GM12878 (cell line): ENCODE measurements around the gene THADA. TPM values are rescaled to one million over a fixed set of nuclear protein-coding genes. Genes with fewer than 3 reads are reported as not detected.
"Not testable (repeated sequence)": the region's sequence is repeated elsewhere in the genome, so short reads cannot be mapped to it uniquely, and the experiment has no call there.

Experiments used
- ATAC-seq: fragments of 200-7000 bp; cut with Tn5 transposase; 3 replicates; pipeline ENCODE4 v1.9.1; 2020; ENCODE audit warnings: mild to moderate bottlenecking, moderate library complexity
- BruUV-seq: library from RNA; stranded (reverse); fragments of 400-500 nt; replicated peaks from 2 replicates; lab custom pipeline; 2021; lab: Mats Ljungman, UMichigan
- CTCF ChIA-PET: fragments of 300-600 bp; sonication (Branson Sonifier 250); formaldehyde crosslinking; extraction: SDS; loops from one replicate; lab custom pipeline; 2021; ENCODE audit warnings: inconsistent platforms; lab: Yijun Ruan, JAX
- POLR2A ChIA-PET: fragments of 350-600 bp; formaldehyde crosslinking; extraction: SDS; loops from one replicate; lab custom pipeline; 2021; ENCODE audit warnings: inconsistent platforms; lab: Charles Lee
- RAD21 ChIA-PET: fragments of 300-600 bp; sonication (Branson Sonifier 250); formaldehyde crosslinking; loops from one replicate; lab custom pipeline; 2023; ENCODE audit warnings: antibody characterized with exemption; ENCODE audit not compliant: unreplicated experiment; lab: Charles Lee
- SMC1A ChIA-PET: fragments of 300-600 bp; sonication (Branson Sonifier 250); formaldehyde crosslinking; loops from one replicate; lab custom pipeline; 2023; ENCODE audit not compliant: unreplicated experiment, uncharacterized antibody; lab: Charles Lee
- DNase-seq: peaks from one replicate; pipeline ENCODE4 v3.0.0-alpha.2; 2011; ENCODE audit warnings: low read depth, low spot score
- FAIRE-seq: peaks from 3 replicates; lab custom pipeline; 2011; peaks lifted over from hg19 to GRCh38; lab: Jason Lieb, UNC
- H2AFZ ChIP-seq: 2 replicates; pipeline ENCODE4 v1.6.0; 2011; ENCODE audit warnings: low read depth, low read length, control low read depth; ENCODE audit not compliant: control insufficient read depth
- H3K27ac ChIP-seq: 2 replicates; pipeline ENCODE4 v1.5.1; 2011; ENCODE audit warnings: control low read depth; ENCODE audit not compliant: control insufficient read depth, insufficient read depth
- H3K27me3 ChIP-seq, 2 experiments: replicated peaks in 1 of 2; 2 replicates each; pipeline versions ENCODE4 v1.6.0 to v1.6.1; 2011; ENCODE audit warnings: low read length in 1 of 2; ENCODE audit not compliant: control insufficient read depth in 2 of 2, insufficient read depth in 2 of 2
- H3K36me3 ChIP-seq, 2 experiments: 2 replicates each; pipeline ENCODE4 v1.5.1; 2011; ENCODE audit warnings: low read length in 1 of 2; ENCODE audit not compliant: control insufficient read depth in 2 of 2, insufficient read depth in 2 of 2
- H3K4me1 ChIP-seq: 2 replicates; pipeline ENCODE4 v1.6.1; 2011; ENCODE audit warnings: mild to moderate bottlenecking, low read length, moderate library complexity, mixed read lengths; ENCODE audit not compliant: control insufficient read depth, insufficient read depth
- H3K4me2 ChIP-seq: 2 replicates; pipeline ENCODE4 v1.6.0; 2011; ENCODE audit warnings: control low read depth; ENCODE audit not compliant: control insufficient read depth, insufficient read depth
- H3K4me3 ChIP-seq: fragments of 200-600 bp; sonication (generic); 2 replicates; pipeline ENCODE4 v1.5.1; 2016
- H3K79me2 ChIP-seq: 2 replicates; pipeline ENCODE4 v1.6.0; 2011; ENCODE audit warnings: low read length; ENCODE audit not compliant: control insufficient read depth, insufficient read depth
- H3K9ac ChIP-seq: 2 replicates; pipeline ENCODE4 v1.8.0; 2011; ENCODE audit warnings: low read length, control low read depth, mixed read lengths; ENCODE audit not compliant: control insufficient read depth, insufficient read depth
- H3K9me3 ChIP-seq: replicated peaks from 3 replicates; pipeline ENCODE4 v1.5.1; 2011; ENCODE audit warnings: mild to moderate bottlenecking, low read length; ENCODE audit not compliant: control insufficient read depth, insufficient read depth
- H4K20me1 ChIP-seq: 2 replicates; pipeline ENCODE4 v1.6.0; 2011; ENCODE audit not compliant: control insufficient read depth, insufficient read depth
- CHD2 ChIP-seq: IDR thresholded peaks from 2 replicates; pipeline ENCODE4 v1.6.1; 2011; ENCODE audit warnings: low read depth, low read length, improper control_type of control experiment, borderline replicate concordance
- EP300 ChIP-seq, 2 experiments: fragments of 150-350 bp in 1 of 2; IDR thresholded peaks; 2 replicates each; pipeline ENCODE4 v1.6.1; 2011 to 2012; ENCODE audit warnings: low read depth in 2 of 2, low read length in 2 of 2, borderline replicate concordance in 1 of 2, improper control_type of control experiment in 1 of 2, inconsistent platforms in 1 of 2; ENCODE audit not compliant: control insufficient read depth in 1 of 2
- WGBS: methylation state at CpG from one replicate; pipeline ENCODE4 v1.1.6; 2016; ENCODE audit warnings: low lambda C conversion rate; ENCODE audit not compliant: insufficient replicate concordance, insufficient coverage; ENCODE audit errors: missing lambda C conversion rate; 5-methylcytosine and 5-hydroxymethylcytosine counted together
- in situ Hi-C: fragments of 300-500 bp; cut with MboI; formaldehyde crosslinking; loops from 9 replicates; pipeline ENCODE4 v1.14.3; 2018; ENCODE audit warnings: mixed read lengths
- intact Hi-C: fragments of 100-400 bp; cut with micrococcal nuclease; formaldehyde crosslinking; loops from one replicate; pipeline ENCODE4 v1.14.2; 2022; ENCODE audit not compliant: unreplicated experiment
- polyA plus RNA-seq, 11 experiments: library from polyadenylated mRNA; depleted of rRNA in 4 of 11; unstranded in 6 of 11; stranded (reverse) in 5 of 11; fragments of >200 nt; fragmentation: Nextera tagmentation in 4 of 11; fragmentation: Illumina TruSeq in 1 of 11; extraction: Ambion mirVana in 4 of 11; extraction: Trizol in 1 of 11; gene quantifications; 1 replicate in 1 of 11; 2 replicates in 10 of 11; pipeline versions ENCODE4 v1.2.1 to v1.2.3, GENCODE V29; 2011 to 2016; ENCODE audit warnings: inconsistent platforms in 2 of 11, missing spikeins in 2 of 11, low read depth in 1 of 11
- total RNA-seq, 4 experiments: library from RNA; depleted of rRNA in 3 of 4; stranded (reverse); fragments of >200 nt in 3 of 4; fragmentation: Illumina TruSeq in 1 of 4; extraction: Trizol in 1 of 4; gene quantifications; 2 replicates each; pipeline versions ENCODE4 v1.2.1 to v1.2.3, GENCODE V29; 2013 to 2021
- TF ChIP-seq, protein P1 (sequence below): IDR thresholded peaks from 2 replicates; pipeline ENCODE4 v1.6.1; 2012; ENCODE audit warnings: low read depth, low read length, improper control_type of control experiment
- TF ChIP-seq, protein P2 (sequence below): fragments of 450-650 bp; formaldehyde crosslinking; IDR thresholded peaks from 2 replicates; pipeline ENCODE4 v1.4.0; 2020; ENCODE audit warnings: mild to moderate bottlenecking, moderate library complexity

THADA gene
- total and polyA plus RNA-seq, 10 of the 15 experiments (the other 5 are each of a cell fraction or from before 2014, with no cell fraction given): 14.6 to 33.2 (median 23.2) TPM

DNA sequence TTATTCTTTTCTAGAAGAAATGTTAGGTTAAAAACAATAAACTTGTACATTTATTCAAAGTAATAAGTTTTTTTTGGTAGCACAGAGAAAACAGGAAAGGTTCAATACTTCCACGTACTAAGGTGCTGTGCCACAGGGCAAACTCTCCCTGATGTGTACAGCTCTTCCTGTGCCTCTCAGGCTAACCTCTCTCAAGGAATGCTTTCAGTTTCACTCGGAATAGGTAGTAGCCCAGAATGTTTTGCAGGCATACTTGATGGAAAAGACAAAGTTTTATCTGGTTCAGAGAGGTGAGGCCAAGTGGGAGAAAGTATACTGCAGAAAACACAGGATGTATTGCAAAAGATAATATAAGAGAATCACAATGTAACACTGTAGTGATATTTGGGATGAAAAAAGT lies 198.4 kb downstream of the THADA start (continued):
- TF ChIP-seq EP300 (IDR thresholded peaks at IDR 0.05; ENCODE audit: borderline replicate concordance in 1 of 2, control insufficient read depth in 1 of 2, low read depth in 2 of 2, low read length in 2 of 2): no peak
- TF ChIP-seq, protein P1, sequence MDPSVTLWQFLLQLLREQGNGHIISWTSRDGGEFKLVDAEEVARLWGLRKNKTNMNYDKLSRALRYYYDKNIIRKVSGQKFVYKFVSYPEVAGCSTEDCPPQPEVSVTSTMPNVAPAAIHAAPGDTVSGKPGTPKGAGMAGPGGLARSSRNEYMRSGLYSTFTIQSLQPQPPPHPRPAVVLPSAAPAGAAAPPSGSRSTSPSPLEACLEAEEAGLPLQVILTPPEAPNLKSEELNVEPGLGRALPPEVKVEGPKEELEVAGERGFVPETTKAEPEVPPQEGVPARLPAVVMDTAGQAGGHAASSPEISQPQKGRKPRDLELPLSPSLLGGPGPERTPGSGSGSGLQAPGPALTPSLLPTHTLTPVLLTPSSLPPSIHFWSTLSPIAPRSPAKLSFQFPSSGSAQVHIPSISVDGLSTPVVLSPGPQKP: no peak
- TF ChIP-seq CHD2: no peak
- TF ChIP-seq, protein P2, sequence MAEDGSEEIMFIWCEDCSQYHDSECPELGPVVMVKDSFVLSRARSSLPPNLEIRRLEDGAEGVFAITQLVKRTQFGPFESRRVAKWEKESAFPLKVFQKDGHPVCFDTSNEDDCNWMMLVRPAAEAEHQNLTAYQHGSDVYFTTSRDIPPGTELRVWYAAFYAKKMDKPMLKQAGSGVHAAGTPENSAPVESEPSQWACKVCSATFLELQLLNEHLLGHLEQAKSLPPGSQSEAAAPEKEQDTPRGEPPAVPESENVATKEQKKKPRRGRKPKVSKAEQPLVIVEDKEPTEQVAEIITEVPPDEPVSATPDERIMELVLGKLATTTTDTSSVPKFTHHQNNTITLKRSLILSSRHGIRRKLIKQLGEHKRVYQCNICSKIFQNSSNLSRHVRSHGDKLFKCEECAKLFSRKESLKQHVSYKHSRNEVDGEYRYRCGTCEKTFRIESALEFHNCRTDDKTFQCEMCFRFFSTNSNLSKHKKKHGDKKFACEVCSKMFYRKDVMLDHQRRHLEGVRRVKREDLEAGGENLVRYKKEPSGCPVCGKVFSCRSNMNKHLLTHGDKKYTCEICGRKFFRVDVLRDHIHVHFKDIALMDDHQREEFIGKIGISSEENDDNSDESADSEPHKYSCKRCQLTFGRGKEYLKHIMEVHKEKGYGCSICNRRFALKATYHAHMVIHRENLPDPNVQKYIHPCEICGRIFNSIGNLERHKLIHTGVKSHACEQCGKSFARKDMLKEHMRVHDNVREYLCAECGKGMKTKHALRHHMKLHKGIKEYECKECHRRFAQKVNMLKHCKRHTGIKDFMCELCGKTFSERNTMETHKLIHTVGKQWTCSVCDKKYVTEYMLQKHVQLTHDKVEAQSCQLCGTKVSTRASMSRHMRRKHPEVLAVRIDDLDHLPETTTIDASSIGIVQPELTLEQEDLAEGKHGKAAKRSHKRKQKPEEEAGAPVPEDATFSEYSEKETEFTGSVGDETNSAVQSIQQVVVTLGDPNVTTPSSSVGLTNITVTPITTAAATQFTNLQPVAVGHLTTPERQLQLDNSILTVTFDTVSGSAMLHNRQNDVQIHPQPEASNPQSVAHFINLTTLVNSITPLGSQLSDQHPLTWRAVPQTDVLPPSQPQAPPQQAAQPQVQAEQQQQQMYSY (CRISPR knock-in tag): no peak

DNA sequence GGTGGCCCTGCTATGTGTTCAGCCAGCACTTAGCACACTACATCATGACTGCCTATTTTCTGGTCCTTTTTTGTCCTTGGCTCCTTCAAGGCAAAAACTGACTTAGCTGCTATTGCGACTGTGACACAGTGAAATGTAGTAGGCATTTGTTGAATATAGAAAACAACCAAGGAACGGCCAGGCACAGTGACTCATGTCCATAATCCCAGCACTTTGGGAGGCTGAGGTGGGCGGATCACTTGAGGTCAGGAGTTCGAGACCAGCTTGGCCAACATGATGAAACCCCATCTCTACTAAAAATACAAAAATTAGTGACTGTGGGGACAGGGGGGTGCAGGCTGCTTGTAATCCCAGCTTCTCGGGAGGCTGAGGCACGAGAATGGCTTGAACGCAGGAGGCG lies 199.5 kb downstream of the THADA start:
- RAD21 ChIA-PET, in situ Hi-C loops, H2AFZ ChIP-seq, ATAC-seq, H3K4me2 ChIP-seq, H3K27me3 ChIP-seq, FAIRE-seq, H3K9ac ChIP-seq, POLR2A ChIA-PET, H3K27ac ChIP-seq, H4K20me1 ChIP-seq, BruUV-seq, H3K36me3 ChIP-seq, H3K4me3 ChIP-seq, H3K9me3 ChIP-seq, DNase-seq, intact Hi-C loops, H3K79me2 ChIP-seq, CTCF ChIA-PET: not testable (repeated sequence)
- SMC1A ChIA-PET: interaction anchor here (1.5 kb wide), 1 partner anchor 9 kb away, joined by 3 read pairs; no protein-coding TSS in a partner anchor
- H3K4me1 ChIP-seq: peaks cover 13% of the 10 kb centered on the region
- 98% methylated on average over 8 of the region's 8 CpGs for WGBS
